Stimulated activated CD8-positive, alpha-beta memory T cell treated with anti-CD3 and anti-CD28 coated beads, Interleukin-12 subunit alpha, Interleukin-12 subunit beta, amount 100 ng/mL, for 24 hours (primary cell): Measurements from ENCODE around the gene HOXD9.

Experiments
- DNase-seq: peaks from one replicate; pipeline ENCODE4 v3.0.0-alpha.2; 2020; ENCODE audit errors: extremely low read depth

Gene HOXD9

DNA sequence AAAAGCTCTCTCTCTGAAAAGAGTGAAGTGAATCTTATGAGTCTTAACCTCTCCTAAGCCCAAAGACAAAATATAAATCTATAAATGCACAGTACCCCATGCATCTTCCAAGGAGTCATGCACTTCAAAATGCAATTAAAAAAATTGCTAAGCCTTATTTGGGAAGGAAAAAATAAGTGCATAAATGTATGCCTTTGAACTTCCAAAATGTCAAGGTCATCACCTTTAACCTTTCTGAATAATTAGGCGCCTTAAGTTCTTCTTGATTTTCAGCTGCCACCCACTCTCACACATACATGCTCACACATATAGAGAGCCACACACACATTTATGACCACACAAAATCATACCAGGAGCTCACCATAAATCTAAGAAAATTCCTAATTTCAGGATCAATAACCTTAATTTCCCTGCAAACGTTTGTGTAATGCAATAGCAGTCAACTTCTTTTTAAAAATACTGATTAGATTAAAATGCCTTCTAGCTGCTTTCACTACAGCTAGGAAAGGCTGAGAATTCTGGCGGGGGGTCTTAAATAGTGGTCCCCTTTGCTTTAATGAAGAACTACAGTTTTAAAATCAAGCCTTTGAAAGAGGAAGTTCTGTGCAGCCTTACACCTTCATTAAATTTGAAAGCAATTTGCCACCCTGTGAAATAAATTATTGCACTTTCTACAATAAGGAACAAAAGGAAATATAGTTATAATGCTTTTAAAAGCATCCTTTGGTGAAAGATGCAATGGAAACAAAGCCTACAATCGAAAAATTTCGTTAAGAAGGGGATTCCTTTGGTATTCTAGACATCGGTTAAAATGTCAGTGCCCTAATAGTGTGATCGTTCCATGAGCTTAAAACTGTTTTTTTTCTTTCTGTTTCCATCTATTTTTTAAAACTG is 11.9 kb upstream of the HOXD9 start:
- no peak for DNase-seq

- no peak for DNase-seq
These were observed 11.2 kb upstream of the HOXD9 start for GRCh38 chr2:176111309-176111663.

GRCh38 chr2:176111846-176112374 is 10.6 kb upstream of the HOXD9 start:
- DNase-seq: no peak

DNA sequence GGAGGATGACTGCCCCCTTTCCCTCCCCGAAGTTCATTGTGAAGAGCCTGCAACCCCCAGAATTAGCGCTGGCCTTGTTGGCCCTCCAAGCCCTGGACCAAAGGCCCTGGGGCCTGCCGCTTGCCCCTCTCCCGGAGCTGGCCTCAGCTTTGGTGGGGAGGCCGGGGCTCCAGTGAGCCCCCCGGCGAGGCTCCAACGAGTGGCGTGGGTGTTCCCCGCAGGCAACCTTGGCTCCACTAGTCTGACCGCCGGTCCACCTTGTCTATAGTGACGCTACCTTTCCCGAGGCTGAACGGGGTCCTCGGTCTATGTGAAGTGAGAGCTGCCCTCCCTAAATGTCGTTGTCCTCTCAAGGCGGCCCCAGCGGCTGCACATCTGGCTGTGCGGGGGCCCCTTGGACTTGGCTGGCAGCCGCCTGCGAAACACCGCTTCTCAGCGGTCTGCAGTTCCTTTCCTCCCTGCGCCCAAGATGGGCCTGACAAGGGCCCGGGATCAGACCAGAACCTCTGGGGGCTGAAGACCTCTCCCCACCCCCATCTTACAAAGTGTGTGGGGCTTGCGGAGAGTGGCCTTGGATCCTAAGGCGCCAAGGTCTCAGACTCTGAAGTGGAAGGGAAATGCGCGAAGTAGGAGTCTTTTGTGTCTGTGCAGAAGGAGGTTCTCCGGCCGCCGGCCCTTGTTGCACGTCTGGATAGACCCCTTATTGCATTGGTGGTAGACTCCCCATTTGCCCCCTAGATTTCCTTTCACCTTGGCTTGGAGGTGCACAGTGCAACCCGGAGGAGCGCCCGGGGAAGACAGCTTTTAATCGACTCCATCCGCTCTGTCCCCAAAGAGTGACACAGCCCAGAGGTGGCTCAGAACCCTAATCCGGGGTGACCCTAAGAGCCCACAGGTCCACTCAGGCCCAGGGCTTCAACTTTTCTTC is 9.9 kb upstream of the HOXD9 start:
- no peak for DNase-seq

DNA sequence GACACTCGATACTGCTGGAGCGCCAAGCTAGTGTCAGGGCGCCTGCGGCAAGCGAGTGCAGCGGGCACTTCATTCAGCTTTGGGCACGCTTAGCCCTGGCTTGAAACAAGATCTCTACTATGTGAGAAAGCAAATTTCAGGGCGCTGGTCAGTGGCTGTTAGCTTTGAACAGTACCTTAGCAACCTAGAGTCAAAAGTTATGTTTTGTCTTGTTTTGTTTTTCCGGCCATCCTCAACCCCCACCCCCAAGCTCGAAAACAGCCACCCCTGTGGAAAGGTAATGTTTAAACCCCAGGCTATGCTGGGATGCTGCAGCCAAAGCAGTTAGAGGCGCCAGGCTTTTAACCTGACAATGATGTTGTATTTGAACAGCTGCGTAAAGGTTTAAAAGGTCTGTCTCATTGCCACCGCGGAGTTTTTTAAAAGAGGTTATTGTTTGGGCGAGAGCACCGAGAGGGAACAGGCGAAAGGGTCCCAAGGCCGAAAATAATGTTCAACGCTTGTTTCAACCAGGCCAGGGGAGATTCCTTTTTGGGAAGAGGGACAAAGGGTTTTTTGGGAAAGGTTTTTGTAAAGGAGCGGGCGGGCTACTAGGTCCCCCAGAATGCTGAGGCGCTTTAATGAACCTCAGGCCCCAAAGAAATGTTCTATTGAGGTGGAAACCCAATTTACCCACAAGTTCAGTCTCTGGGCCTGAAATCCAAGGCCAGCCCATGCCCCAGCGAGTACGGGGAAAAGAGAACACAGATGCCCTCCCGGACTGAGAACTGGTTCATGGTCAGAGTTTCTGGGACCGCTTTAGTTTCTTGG is 8.2 kb upstream of the HOXD9 start:
- DNase-seq: no peak

DNA sequence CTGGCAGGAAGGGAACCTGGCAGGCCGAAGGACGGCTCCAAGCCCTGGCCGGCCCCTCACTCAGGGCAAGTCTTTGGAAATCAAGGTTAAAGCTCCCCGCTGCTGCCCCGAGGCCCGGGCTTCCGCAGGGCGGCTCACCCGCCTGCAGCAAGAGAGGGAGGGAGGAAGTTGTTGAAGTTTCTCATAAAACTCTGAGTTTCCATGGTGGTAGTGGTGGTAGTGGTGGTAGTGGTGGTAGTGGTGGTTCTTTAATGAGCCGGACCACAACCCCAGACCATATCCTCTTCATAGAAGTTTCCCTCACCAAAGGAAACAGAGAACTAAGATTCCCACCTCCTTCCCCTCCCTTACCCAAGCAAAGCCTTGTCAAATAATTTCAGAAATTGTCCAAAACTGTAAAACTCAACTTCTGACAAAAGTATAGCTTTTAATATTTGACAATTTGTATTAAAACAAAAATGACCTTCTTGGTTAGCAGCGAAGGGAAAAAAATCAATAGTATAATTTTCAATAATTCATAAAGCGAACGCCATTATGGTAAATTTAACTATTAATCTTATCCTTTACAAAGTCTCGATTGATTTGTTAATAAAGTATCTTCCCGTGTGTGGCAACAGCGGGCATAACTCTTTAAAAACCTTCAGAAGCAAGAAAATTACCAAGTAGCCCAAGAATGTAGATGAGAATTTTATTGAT is 7.4 kb upstream of the HOXD9 start:
- DNase-seq: no peak

DNA sequence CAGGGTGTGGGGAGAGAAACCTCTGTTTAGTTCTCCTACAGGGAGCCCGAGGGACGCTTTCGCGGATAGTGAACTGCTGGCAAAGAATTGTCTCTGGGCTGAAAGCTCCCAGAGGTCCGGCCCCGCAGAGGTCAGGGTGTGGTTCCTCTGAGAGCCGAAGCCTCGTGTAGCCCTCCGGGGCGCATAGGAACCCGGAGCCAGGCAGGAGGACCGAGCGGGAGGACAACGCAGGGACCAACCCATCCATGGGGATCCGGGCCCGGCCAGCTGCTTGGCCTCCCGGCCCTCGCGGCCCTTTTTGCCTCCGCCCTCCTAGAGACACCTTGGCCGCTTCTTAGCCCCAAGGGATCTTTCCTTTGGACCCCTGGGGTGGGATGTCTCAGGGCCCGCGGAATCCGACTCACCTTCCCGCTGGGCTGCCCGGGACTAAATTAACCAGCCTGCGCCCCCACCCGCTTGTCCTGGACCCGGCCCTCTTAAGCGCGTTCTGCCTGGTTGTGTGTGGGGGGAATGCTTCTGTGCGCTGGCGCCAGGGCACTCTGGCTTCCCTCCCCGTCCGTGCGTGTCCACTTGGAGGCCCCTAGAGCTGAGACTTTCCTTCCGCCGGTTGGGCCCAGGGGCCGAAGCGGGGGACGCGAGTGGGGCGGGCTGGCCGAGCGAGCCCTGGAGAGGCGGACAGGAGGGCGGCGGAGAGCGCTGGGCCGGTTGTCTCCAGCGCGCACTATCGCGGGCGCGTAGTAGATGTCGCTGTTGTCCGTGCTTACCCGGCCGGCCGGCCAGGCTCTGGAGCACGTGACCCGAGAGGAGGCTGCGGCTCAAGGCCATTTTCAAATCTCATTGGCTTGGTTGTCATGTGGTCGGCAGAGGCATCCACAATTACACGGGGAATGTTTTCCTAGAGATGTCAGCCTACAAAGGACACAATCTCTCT is 6.4 kb upstream of the HOXD9 start, which contains the start of gene HOXD10:
HOXD10 (plus strand) TSS at position 896 of the 931 bp plus-strand sequence. CDS start 56 bp downstream, outside the sequence.
- DNase-seq: no peak

DNA sequence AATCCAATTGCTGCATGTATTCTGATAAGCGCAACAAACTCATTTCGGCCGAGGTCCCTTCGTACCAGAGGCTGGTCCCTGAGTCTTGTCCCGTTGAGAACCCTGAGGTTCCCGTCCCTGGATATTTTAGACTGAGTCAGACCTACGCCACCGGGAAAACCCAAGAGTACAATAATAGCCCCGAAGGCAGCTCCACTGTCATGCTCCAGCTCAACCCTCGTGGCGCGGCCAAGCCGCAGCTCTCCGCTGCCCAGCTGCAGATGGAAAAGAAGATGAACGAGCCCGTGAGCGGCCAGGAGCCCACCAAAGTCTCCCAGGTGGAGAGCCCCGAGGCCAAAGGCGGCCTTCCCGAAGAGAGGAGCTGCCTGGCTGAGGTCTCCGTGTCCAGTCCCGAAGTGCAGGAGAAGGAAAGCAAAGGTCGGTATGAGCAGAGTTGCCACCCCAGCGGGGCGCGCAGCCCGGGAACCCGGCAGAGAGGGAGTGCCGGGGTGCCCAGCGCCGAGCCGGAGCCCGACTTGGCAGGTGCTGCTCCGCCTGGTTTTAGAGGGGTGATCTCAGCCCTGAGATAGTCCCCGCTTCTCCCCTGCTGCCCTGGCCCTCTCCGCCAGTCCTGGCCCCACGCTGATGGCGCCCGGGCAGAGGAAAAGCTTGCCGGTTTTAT is 5.2 kb upstream of the HOXD9 start:
- no peak for DNase-seq

- no peak for DNase-seq
These were observed 4.6 kb upstream of the HOXD9 start for GRCh38 chr2:176117823-176118371.

GRCh38 chr2:176118601-176119339 is 3.7 kb upstream of the HOXD9 start:
- DNase-seq: no peak

DNA sequence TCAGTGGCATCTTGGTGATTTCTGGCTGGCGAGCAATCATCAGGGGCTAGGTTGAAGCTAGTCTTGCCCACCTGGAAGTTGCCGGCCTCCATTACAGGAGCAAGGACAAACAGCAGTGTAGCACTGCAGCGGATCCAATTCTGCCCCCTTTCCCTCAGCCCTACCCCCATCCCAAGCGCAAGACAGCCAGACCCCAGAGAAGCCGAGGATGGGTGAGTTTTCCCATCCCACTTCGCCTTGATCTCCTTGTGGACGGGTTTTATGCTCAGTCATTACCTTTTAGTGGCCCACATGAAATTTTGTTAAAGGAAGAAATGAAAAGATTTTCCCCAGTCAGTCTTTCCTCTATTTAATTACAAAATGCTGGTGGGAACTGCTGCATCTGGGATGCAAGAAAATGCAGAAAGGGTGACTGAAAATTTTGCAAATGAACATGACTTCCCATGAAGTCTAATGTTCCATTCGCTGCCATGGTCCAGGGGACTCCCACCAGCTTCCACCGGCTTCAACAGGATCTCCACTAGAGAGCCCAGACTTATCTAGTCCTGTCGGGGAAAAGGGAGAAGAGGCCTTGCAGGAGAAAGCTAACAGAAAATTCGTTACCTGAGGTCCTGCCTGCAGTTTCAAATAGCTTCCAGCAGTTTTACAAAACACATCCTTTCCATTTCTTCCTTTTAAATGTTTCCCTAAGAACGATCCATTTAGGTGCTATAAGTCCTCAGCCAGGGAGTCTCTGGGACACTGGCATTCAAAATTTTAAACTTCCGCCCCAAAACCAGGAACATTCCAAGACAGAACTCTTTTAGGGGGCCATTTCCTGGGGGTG is 1.9 kb upstream of the HOXD9 start:
- no peak for DNase-seq

DNA sequence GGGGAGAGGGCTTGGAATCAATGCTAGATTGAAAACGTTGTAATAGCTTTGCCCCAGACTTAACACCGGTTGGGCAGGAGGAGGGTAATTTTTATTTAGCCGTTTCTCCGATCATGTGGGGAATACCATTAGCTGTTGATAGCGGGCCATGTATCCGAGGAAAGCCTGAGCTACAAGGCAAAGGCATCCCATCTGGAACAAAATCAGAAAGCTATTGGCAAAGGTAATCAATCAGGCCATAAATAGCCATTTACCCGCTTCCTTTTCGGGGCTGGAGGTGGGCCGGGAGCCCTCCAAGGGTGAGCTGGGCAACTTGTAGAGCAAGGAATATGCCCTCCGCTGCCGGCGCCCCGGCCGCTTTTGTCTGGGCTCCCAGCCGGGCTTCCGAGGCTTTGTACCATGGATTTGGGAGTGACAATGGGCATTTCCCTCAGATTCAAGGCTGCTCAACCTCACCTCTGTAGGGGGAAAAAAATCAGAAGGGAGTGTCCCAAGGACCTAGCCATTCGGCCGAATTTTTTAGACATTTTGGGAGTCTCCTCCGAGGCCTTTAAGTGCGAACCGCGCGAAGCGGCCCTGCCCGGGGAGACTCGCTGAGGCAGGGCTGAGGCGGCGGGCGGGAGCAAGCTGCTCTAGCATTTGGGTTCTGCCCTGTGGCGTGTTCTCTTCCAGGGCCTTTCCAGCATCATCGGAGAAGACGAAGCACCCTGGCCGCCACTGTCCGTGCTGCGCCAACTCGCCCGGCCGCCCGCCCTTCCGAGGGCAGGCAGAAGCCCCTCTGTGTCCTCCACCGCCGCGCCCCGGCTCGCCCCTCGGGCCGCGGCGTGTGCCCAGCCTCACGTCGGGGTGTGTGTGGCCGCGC is 1.1 kb upstream of the HOXD9 start:
- DNase-seq: no peak

DNA sequence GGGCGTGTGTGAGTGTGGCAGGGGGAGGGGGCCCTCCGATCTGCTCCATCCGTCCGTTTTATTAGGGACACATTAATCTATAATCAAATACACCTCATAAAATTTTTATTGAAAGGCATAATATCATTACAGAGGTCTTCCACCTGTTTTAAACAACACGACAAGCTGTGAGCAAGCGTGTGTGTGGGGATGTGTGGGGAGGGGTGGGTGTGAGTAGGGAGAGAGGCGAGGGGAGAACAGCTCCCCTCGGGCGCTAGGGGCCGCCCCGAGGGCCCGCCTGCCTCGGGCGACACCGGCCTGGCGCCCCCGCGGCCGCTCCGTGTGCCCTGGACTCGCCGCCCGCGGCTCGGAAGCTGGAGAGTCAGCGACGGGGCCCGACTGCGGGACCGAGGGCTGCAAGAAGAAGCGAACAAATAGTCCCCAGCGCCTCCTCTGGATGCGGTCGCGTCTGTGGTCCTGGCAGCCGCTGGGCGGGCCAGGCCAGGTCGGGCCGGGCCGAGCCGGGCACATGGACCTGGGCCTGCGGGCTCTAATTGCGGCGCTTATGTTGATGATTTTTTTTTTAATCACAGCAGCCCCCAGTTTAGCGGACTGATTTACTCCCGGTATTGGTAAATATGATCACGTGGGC is 352 bp upstream of the HOXD9 start:
- no peak for DNase-seq

DNA sequence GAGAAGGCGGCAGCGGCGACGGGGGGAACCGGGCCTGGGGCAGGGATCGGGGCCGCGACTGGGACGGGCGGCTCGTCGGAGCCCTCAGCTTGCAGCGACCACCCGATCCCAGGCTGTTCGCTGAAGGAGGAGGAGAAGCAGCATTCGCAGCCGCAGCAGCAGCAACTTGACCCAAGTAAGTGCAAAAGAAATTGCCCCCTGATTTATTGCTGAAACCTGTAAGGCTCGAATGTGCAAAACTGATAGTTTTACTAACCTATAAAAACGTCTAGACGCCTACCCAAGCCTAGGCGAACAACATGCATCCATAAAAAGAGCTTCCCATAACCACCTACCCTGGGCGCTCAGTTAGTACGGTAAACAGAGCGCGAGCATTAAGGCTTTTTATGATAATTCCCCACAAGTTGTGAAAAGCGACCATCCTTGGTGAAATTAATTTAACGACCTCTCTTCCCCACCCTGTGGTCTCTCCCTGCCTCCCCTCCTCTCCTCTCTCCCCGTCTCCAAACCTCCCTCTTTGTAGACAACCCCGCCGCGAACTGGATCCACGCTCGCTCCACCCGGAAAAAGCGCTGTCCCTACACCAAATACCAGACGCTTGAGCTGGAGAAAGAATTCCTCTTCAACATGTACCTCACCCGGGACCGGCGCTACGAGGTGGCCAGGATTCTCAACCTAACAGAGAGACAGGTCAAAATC is 1.0 kb downstream of the HOXD9 start:
- DNase-seq: no peak
